HepG2 (cell line): ENCODE data around the gene C2orf92. TPM values are rescaled to one million over a fixed set of nuclear protein-coding genes. Genes with fewer than 3 reads are reported as not detected.
A peak's percentile ranks its signal among the peaks of the same experiment; 100 is the strongest.

Experiments used
- CEBPB ChIP-seq: IDR thresholded peaks from 2 replicates; pipeline ENCODE4 v1.6.1; 2011; ENCODE audit warnings: low read depth, low read length, improper control_type of control experiment, borderline replicate concordance
- GMEB1 ChIP-seq: sonication (generic); formaldehyde crosslinking; IDR thresholded peaks from 2 replicates; pipeline ENCODE4 v1.5.1; 2020; ENCODE audit warnings: missing genetic modification reagents, mild to moderate bottlenecking, borderline replicate concordance
- ISL2 ChIP-seq: sonication (generic); formaldehyde crosslinking; IDR thresholded peaks from 2 replicates; pipeline ENCODE4 v1.5.0; 2020; ENCODE audit warnings: missing genetic modification reagents
- NCOR1 ChIP-seq: fragments of 200-600 bp; sonication (generic); IDR thresholded peaks from 2 replicates; pipeline ENCODE4 v1.7.0; 2017; ENCODE audit warnings: antibody characterized with exemption, low read length, borderline replicate concordance
- NKX3-1 ChIP-seq: sonication (generic); formaldehyde crosslinking; IDR thresholded peaks from 2 replicates; pipeline ENCODE4 v1.5.0; 2020; ENCODE audit warnings: missing genetic modification reagents
- PPARG ChIP-seq: conservative IDR thresholded peaks from 2 replicates; pipeline ENCODE4 v1.6.1; 2016; ENCODE audit warnings: missing biosample characterization, missing genetic modification reagents
- PRPF4 ChIP-seq: fragments of 200-400 bp; formaldehyde crosslinking; IDR thresholded peaks from 2 replicates; pipeline ENCODE4 v1.6.1; 2016; ENCODE audit warnings: low read length, low read depth; ENCODE audit not compliant: poor library complexity, severe bottlenecking
- RBM22 ChIP-seq: fragments of 200-400 bp; formaldehyde crosslinking; optimal IDR thresholded peaks from 2 replicates; pipeline ENCODE3; 2017; ENCODE audit warnings: mild to moderate bottlenecking, low read length, moderate library complexity
- REXO4 ChIP-seq: sonication (generic); formaldehyde crosslinking; IDR thresholded peaks from 2 replicates; pipeline ENCODE4 v1.8.0; 2022; ENCODE audit warnings: missing genetic modification reagents, mild to moderate bottlenecking, borderline replicate concordance
- SOX5 ChIP-seq: IDR thresholded peaks from 2 replicates; pipeline ENCODE4 v1.6.1; 2016; ENCODE audit warnings: borderline replicate concordance
- SRSF9 ChIP-seq: fragments of 200-400 bp; formaldehyde crosslinking; IDR thresholded peaks from 2 replicates; pipeline ENCODE4 v1.6.1; 2018; ENCODE audit warnings: borderline replicate concordance, mild to moderate bottlenecking, low read depth, low read length; ENCODE audit not compliant: insufficient read depth, poor library complexity, severe bottlenecking
- TBX3 ChIP-seq: fragments of 450-650 bp; IDR thresholded peaks from 2 replicates; pipeline ENCODE4 v1.6.1; 2017; ENCODE audit warnings: antibody characterized with exemption, mild to moderate bottlenecking, inconsistent platforms, borderline replicate concordance
- TEAD3 ChIP-seq: optimal IDR thresholded peaks from 2 replicates; pipeline ENCODE3; 2016; ENCODE audit warnings: borderline replicate concordance
- TOE1 ChIP-seq: sonication (generic); formaldehyde crosslinking; IDR thresholded peaks from 2 replicates; pipeline ENCODE4 v1.4.0; 2020; ENCODE audit warnings: mild to moderate bottlenecking, missing genetic modification reagents
- USF2 ChIP-seq, 2 experiments: sonication (generic) in 1 of 2; formaldehyde crosslinking in 1 of 2; IDR thresholded peaks; 2 replicates each; pipeline versions ENCODE4 v1.5.1 to v1.6.1; 2011 to 2020; ENCODE audit warnings: borderline replicate concordance in 1 of 2, low read depth in 1 of 2, low read length in 1 of 2, mild to moderate bottlenecking in 1 of 2, missing genetic modification reagents in 1 of 2, moderate library complexity in 1 of 2
- ZNF12 ChIP-seq: sonication (generic); formaldehyde crosslinking; IDR thresholded peaks from 2 replicates; pipeline ENCODE4 v1.5.0; 2020; ENCODE audit warnings: missing genetic modification reagents
- ZNF256 ChIP-seq: sonication (generic); formaldehyde crosslinking; conservative IDR thresholded peaks from 2 replicates; pipeline ENCODE4 v1.4.0; 2020; ENCODE audit warnings: missing genetic modification reagents
- ZNF264 ChIP-seq: sonication (generic); formaldehyde crosslinking; IDR thresholded peaks from 2 replicates; pipeline ENCODE4 v1.4.0; 2020; ENCODE audit warnings: missing genetic modification reagents
- ZNF331 ChIP-seq: sonication (generic); formaldehyde crosslinking; IDR thresholded peaks from 2 replicates; pipeline ENCODE4 v1.4.0; 2020; ENCODE audit warnings: missing genetic modification reagents
- ZNF367 ChIP-seq: sonication (generic); formaldehyde crosslinking; IDR thresholded peaks from 2 replicates; pipeline ENCODE4 v1.4.0; 2020; ENCODE audit warnings: missing genetic modification reagents, borderline replicate concordance
- ZNF775 ChIP-seq: sonication (generic); formaldehyde crosslinking; IDR thresholded peaks from 2 replicates; pipeline ENCODE4 v1.4.0; 2020; ENCODE audit warnings: missing genetic modification reagents, mild to moderate bottlenecking, moderate library complexity, borderline replicate concordance
- ZNF879 ChIP-seq: sonication (generic); formaldehyde crosslinking; IDR thresholded peaks from 2 replicates; pipeline ENCODE4 v1.8.1; 2023; ENCODE audit warnings: missing genetic modification reagents
- ZSCAN12 ChIP-seq: sonication (generic); formaldehyde crosslinking; IDR thresholded peaks from 2 replicates; pipeline ENCODE4 v1.9.0; 2021; ENCODE audit warnings: mild to moderate bottlenecking, missing genetic modification reagents
- polyA plus RNA-seq, 8 experiments: library from polyadenylated mRNA; depleted of rRNA in 3 of 8; stranded (reverse) in 7 of 8; unstranded in 1 of 8; fragments of >200 nt; fragmentation: Illumina TruSeq in 4 of 8; extraction: Trizol in 4 of 8; gene quantifications; 2 replicates each; pipeline versions ENCODE4 v1.2.1 to v1.2.3, GENCODE V29; 2011 to 2016; ENCODE audit warnings: low read depth in 4 of 8, missing spikeins in 1 of 8, mixed read lengths in 1 of 8; ENCODE audit not compliant: insufficient read depth in 1 of 8
- total RNA-seq, 5 experiments: library from RNA; depleted of rRNA; stranded (reverse); fragments of >200 nt; fragmentation: Illumina TruSeq; extraction: Trizol; gene quantifications; 2 replicates each; pipeline ENCODE4 v1.2.3, GENCODE V29; 2016; ENCODE audit warnings: low read depth in 1 of 5
- TF ChIP-seq, protein P1 (sequence below): sonication (generic); formaldehyde crosslinking; IDR thresholded peaks from 2 replicates; pipeline ENCODE4 v1.5.0; 2020; ENCODE audit warnings: missing genetic modification reagents

Gene C2orf92
- total and polyA plus RNA-seq, 2 of the 13 experiments (the other 11 are each of a cell fraction or from before 2014, with no cell fraction given), result 4.9 to 5.0 TPM

DNA sequence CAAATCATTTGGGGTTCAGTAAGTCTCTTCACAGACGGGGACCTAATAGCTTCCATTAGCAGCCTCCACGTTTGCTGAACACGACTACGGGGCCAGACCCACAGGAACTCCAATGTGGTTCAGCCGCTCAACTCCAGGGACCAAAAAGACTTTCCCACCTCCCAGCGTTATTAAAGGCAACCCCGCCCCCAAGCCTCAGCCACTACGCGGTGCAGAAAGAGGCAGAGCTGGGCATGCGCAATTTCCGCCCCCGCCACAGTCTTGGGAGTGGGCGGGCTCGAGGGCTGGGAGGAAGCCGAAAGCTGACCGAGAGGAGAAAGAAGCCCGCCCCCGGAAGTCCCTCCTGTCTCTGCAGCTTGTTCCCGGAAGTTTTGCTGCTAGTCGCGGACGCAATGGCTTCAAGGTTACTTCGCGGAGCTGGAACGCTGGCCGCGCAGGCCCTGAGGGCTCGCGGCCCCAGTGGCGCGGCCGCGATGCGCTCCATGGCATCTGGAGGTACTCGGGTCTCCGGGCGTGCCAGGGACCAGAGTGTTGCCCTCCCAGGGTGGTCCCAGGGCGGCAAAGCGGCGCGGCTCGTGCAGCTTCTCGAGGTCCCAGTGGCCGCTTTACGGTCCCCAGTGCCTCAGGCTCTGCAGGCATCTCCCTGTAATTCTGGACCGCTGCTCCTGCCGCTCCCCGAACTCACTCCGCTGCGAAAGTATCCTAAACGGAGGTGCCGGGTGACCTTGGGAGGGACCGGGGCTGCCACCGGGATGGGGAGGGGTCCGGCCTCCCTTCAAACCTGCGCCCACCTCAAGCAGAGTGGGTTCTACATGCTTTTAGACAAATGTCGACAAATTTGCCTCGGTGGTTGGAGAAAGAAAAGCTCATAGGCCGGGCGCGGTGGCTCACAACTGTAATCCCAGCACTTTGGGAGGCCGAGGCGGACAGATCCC is 23.6 kb upstream of the C2orf92 start, which contains the start of gene COX5B (continued):
- TF ChIP-seq SRSF9, result no peak
- no peak for TF ChIP-seq ZNF12 (CRISPR knock-in tag)
- peak; percentile 86; the same call in 1 of the 2 replicates for TF ChIP-seq ZNF367
- TF ChIP-seq ZNF775 (CRISPR knock-in tag), result 0 out of 2 replicates have a peak, but pooled peaks have one; percentile 6
- TF ChIP-seq PRPF4, result no peak
- no peak for TF ChIP-seq USF2 (IDR thresholded peaks at IDR 0.05; ENCODE audit: low read depth, low read length)
- TF ChIP-seq USF2 (CRISPR knock-in tag; IDR thresholded peaks at IDR 0.05; ENCODE audit: borderline replicate concordance), result peak; percentile 25; the same call in 1 of the 2 replicates
- TF ChIP-seq NKX3-1 (CRISPR knock-in tag), result peak; percentile 89
- TF ChIP-seq CEBPB, result peak; percentile 12; the same call in 1 of the 2 replicates
- peak; percentile 42 for TF ChIP-seq SOX5 (CRISPR knock-in tag)
- TF ChIP-seq TEAD3 (CRISPR knock-in tag), result peak; percentile 13
- TF ChIP-seq, protein P1, sequence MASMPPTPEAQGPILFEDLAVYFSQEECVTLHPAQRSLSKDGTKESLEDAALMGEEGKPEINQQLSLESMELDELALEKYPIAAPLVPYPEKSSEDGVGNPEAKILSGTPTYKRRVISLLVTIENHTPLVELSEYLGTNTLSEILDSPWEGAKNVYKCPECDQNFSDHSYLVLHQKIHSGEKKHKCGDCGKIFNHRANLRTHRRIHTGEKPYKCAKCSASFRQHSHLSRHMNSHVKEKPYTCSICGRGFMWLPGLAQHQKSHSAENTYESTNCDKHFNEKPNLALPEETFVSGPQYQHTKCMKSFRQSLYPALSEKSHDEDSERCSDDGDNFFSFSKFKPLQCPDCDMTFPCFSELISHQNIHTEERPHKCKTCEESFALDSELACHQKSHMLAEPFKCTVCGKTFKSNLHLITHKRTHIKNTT, result 0 out of 2 replicates have a peak, but pooled peaks have one; percentile 13
- peak; percentile 81; the same call in 1 of the 2 replicates for TF ChIP-seq ZNF256
- peak; percentile 83; the same call in 1 of the 2 replicates for TF ChIP-seq ZNF879
- no peak for TF ChIP-seq NCOR1
- no peak for TF ChIP-seq RBM22
- no peak for TF ChIP-seq REXO4 (CRISPR knock-in tag)
- peak; percentile 69; the same call in 1 of the 2 replicates for TF ChIP-seq GMEB1
- peak; percentile 83; the same call in 1 of the 2 replicates for TF ChIP-seq ZNF264
- TF ChIP-seq ISL2 (CRISPR knock-in tag), result peak; percentile 68
- no peak for TF ChIP-seq TBX3
- TF ChIP-seq TOE1 (CRISPR knock-in tag), result no peak
- peak; percentile 68; the same call in 1 of the 2 replicates for TF ChIP-seq ZSCAN12 (CRISPR knock-in tag)
- TF ChIP-seq ZNF331 (CRISPR knock-in tag), result peak; percentile 12; the same call in 1 of the 2 replicates
- TF ChIP-seq PPARG, result 0 out of 2 replicates have a peak, but pooled peaks have one; percentile 11
